Measurements from ENCODE around the gene RCBTB2. TPM values are rescaled to one million over a fixed set of nuclear protein-coding genes. Genes with fewer than 3 reads are reported as not detected.

Gene RCBTB2
- total RNA-seq, 1 donor from 2014 or later: 4.3 TPM

GRCh38 chr13:48547663-48548092, 14.8 kb upstream of the RCBTB2 start:
- H3K9me3 ChIP-seq (ENCODE audit: insufficient read depth, low read depth, low read length): peaks cover 8% of the 10 kb centered on the region
- H3K4me1 Mint-ChIP-seq (ENCODE audit: low read depth, unreplicated experiment): no peaks in the 10 kb centered on the region
- no peaks in the 10 kb centered on the region for H4K20me1 ChIP-seq (ENCODE audit: insufficient read depth, low read length)
- no peak overlapping the region for H2AFZ ChIP-seq (ENCODE audit: low read depth, low read length)
- H3K4me1 ChIP-seq (ENCODE audit: insufficient read depth, low read length): no peaks in the 10 kb centered on the region
- H3K36me3 ChIP-seq (ENCODE audit: insufficient read depth, low read length): no peaks in the 10 kb centered on the region
- no peaks in the 10 kb centered on the region for H3K79me2 ChIP-seq (ENCODE audit: insufficient read depth, low read length)
- H3K4me3 ChIP-seq (ENCODE audit: insufficient read depth, low read depth, low read length): no peak overlapping the region
- peaks cover 3% of the 10 kb centered on the region for H3K27me3 Mint-ChIP-seq (ENCODE audit: low read depth, unreplicated experiment)
- no peak overlapping the region for H3K9ac ChIP-seq (ENCODE audit: low read length)
- no peaks in the 10 kb centered on the region for H3K36me3 Mint-ChIP-seq (ENCODE audit: low read depth, unreplicated experiment)
- H3K9me3 Mint-ChIP-seq (ENCODE audit: unreplicated experiment): peaks cover 7% of the 10 kb centered on the region
- DNase-seq (ENCODE audit: low read depth): no peak
- no peak overlapping the region for H3K4me3 Mint-ChIP-seq (ENCODE audit: unreplicated experiment)
- TF ChIP-seq EZH2 (IDR thresholded peaks at IDR 0.05; ENCODE audit: insufficient read depth, low read length) (no peak), CTCF (IDR thresholded peaks at IDR 0.05; ENCODE audit: insufficient read depth, low read depth, low read length) (no peak)
- H3K27ac ChIP-seq (ENCODE audit: low read depth, low read length): no peak overlapping the region
- no peak for FAIRE-seq
- no peaks in the 10 kb centered on the region for H3K27me3 ChIP-seq (ENCODE audit: insufficient read depth, low read length)
- no peak overlapping the region for H3K4me2 ChIP-seq (ENCODE audit: low read length)
- no peak overlapping the region for H3K27ac Mint-ChIP-seq (ENCODE audit: unreplicated experiment)

- H3K9me3 Mint-ChIP-seq (ENCODE audit: unreplicated experiment): peaks cover 4% of the 10 kb centered on the region
- H3K27me3 ChIP-seq (ENCODE audit: insufficient read depth, low read length): no peaks in the 10 kb centered on the region
- H3K4me2 ChIP-seq (ENCODE audit: low read length): no peak overlapping the region
- TF ChIP-seq CTCF (IDR thresholded peaks at IDR 0.05; ENCODE audit: insufficient read depth, low read depth, low read length): no peak
- TF ChIP-seq EZH2 (IDR thresholded peaks at IDR 0.05; ENCODE audit: insufficient read depth, low read length): no peak
- no peaks in the 10 kb centered on the region for H4K20me1 ChIP-seq (ENCODE audit: insufficient read depth, low read length)
- H3K79me2 ChIP-seq (ENCODE audit: insufficient read depth, low read length): no peaks in the 10 kb centered on the region
- H3K36me3 Mint-ChIP-seq (ENCODE audit: low read depth, unreplicated experiment): no peaks in the 10 kb centered on the region
- H3K4me1 ChIP-seq (ENCODE audit: insufficient read depth, low read length): no peaks in the 10 kb centered on the region
- no peak overlapping the region for H3K4me3 ChIP-seq (ENCODE audit: insufficient read depth, low read depth, low read length)
- no peaks in the 10 kb centered on the region for H3K4me1 Mint-ChIP-seq (ENCODE audit: low read depth, unreplicated experiment)
- no peak overlapping the region for H3K27ac ChIP-seq (ENCODE audit: low read depth, low read length)
- FAIRE-seq: no peak
- H3K27me3 Mint-ChIP-seq (ENCODE audit: low read depth, unreplicated experiment): peaks cover 3% of the 10 kb centered on the region
- no peaks in the 10 kb centered on the region for H3K9me3 ChIP-seq (ENCODE audit: insufficient read depth, low read depth, low read length)
- no peak for DNase-seq (ENCODE audit: low read depth)
- no peak overlapping the region for H3K9ac ChIP-seq (ENCODE audit: low read length)
- no peaks in the 10 kb centered on the region for H3K36me3 ChIP-seq (ENCODE audit: insufficient read depth, low read length)
- H3K27ac Mint-ChIP-seq (ENCODE audit: unreplicated experiment): no peak overlapping the region
- no peak overlapping the region for H3K4me3 Mint-ChIP-seq (ENCODE audit: unreplicated experiment)
- H2AFZ ChIP-seq (ENCODE audit: low read depth, low read length): no peak overlapping the region
Observed at GRCh38 chr13:48545608-48546007, 12.7 kb upstream of the RCBTB2 start.

GRCh38 chr13:48542581-48543341, 9.9 kb upstream of the RCBTB2 start:
- H3K4me1 ChIP-seq (ENCODE audit: insufficient read depth, low read length): no peaks in the 10 kb centered on the region
- DNase-seq (ENCODE audit: low read depth) (peak; percentile 7), FAIRE-seq (no peak)
- Mint-ChIP-seq H3K4me3 (ENCODE audit: unreplicated experiment) (no peak overlapping the region), H3K4me1 (ENCODE audit: low read depth, unreplicated experiment) (no peaks in the 10 kb centered on the region), H3K36me3 (ENCODE audit: low read depth, unreplicated experiment) (no peaks in the 10 kb centered on the region), H3K27me3 (ENCODE audit: low read depth, unreplicated experiment) (no peaks in the 10 kb centered on the region), H3K9me3 (ENCODE audit: unreplicated experiment) (no peaks in the 10 kb centered on the region), H3K27ac (ENCODE audit: unreplicated experiment) (no peak overlapping the region)
- no peak overlapping the region for H3K4me2 ChIP-seq (ENCODE audit: low read length)
- H4K20me1 ChIP-seq (ENCODE audit: insufficient read depth, low read length): no peaks in the 10 kb centered on the region
- no peaks in the 10 kb centered on the region for H3K9me3 ChIP-seq (ENCODE audit: insufficient read depth, low read depth, low read length)
- H3K27me3 ChIP-seq (ENCODE audit: insufficient read depth, low read length): no peaks in the 10 kb centered on the region
- H3K9ac ChIP-seq (ENCODE audit: low read length): no peak overlapping the region
- no peak overlapping the region for H3K27ac ChIP-seq (ENCODE audit: low read depth, low read length)
- H2AFZ ChIP-seq (ENCODE audit: low read depth, low read length): peak overlapping the region; percentile 39
- no peak overlapping the region for H3K4me3 ChIP-seq (ENCODE audit: insufficient read depth, low read depth, low read length)
- no peaks in the 10 kb centered on the region for H3K79me2 ChIP-seq (ENCODE audit: insufficient read depth, low read length)
- TF ChIP-seq EZH2 (IDR thresholded peaks at IDR 0.05; ENCODE audit: insufficient read depth, low read length) (no peak), CTCF (IDR thresholded peaks at IDR 0.05; ENCODE audit: insufficient read depth, low read depth, low read length) (no peak)
- H3K36me3 ChIP-seq (ENCODE audit: insufficient read depth, low read length): no peaks in the 10 kb centered on the region
